Ovary (tissue), 9 donors: ENCODE data around the gene ADAMTS14. TPM values are rescaled to one million over a fixed set of nuclear protein-coding genes. Genes with fewer than 3 reads are reported as not detected.

Experiments
- DNase-seq, 5 donors: peaks; one replicate each; pipeline ENCODE4 v3.0.0-alpha.2; 2019 to 2020
- H3K27ac ChIP-seq, 2 donors: fragments of 200-600 bp; one replicate each; pipeline versions ENCODE4 v1.5.1 to v1.8.0; 2019 to 2022
- H3K27me3 ChIP-seq: fragments of 200-600 bp; one replicate; pipeline ENCODE4 v1.8.0; 2022
- H3K36me3 ChIP-seq: fragments of 200-600 bp; sonication (generic); one replicate; pipeline ENCODE4 v1.5.1; 2019
- H3K4me1 ChIP-seq: one replicate; pipeline ENCODE4 v1.8.1; 2013; ENCODE audit warnings: mild to moderate bottlenecking, moderate library complexity; ENCODE audit not compliant: insufficient read depth
- H3K4me3 ChIP-seq: fragments of 200-600 bp; sonication (generic); one replicate; pipeline ENCODE4 v1.5.1; 2017
- H3K9me3 ChIP-seq, 2 donors: fragments of 200-600 bp in 1 of 2; sonication (generic) in 1 of 2; one replicate each; pipeline versions ENCODE4 v1.5.1 to v1.8.1; 2013 to 2019; ENCODE audit warnings: mild to moderate bottlenecking in 1 of 2, moderate library complexity in 1 of 2
- EP300 ChIP-seq: sonication (generic); formaldehyde crosslinking; IDR thresholded peaks from one replicate; pipeline ENCODE4 v1.6.1; 2017; ENCODE audit warnings: antibody characterized with exemption
- POLR2A ChIP-seq: fragments of 450-650 bp; IDR thresholded peaks from one replicate; pipeline ENCODE4 v1.6.1; 2017; ENCODE audit warnings: antibody characterized with exemption, mild to moderate bottlenecking, moderate library complexity
- WGBS, 3 donors: extraction: QIAGEN DNeasy Blood & Tissue Kit in 1 of 3; methylation state at CpG; one replicate each; pipeline versions ENCODE4 v1.1.5 to v1.1.7; 2013 to 2017; 5-methylcytosine and 5-hydroxymethylcytosine counted together
- intact Hi-C, 4 donors: fragments of 100-400 bp; cut with DNase I; formaldehyde crosslinking; loops; one replicate each; pipeline versions ENCODE4 v1.11.0 to v1.15.1; 2022 to 2023
- polyA plus RNA-seq, 2 donors: library from polyadenylated mRNA; stranded (reverse); fragments of 200-250 nt in 1 of 2; fragments of 350-450 nt in 1 of 2; fragmentation: Illumina TruSeq in 1 of 2; extraction: RNeasy Lipid Tissue Mini Kit (QIAGEN cat#74804) in 1 of 2; gene quantifications; one replicate each; pipeline ENCODE4 v1.2.3, GENCODE V29; 2013 to 2014
- total RNA-seq, 7 donors: library from RNA; depleted of rRNA in 2 of 7; stranded (reverse); fragments of >200 nt in 2 of 7; fragmentation: NEBNext Ultra II Directional in 3 of 7; extraction: Animal tissue kit (Norgen Biotek cat#: 25700) in 3 of 7; gene quantifications; one replicate each; pipeline versions ENCODE4 v1.1.0 to v1.2.4, GENCODE V29; 2016 to 2023
- TF ChIP-seq, protein P1 (sequence below), 3 donors: fragments of 450-650 bp in 2 of 3; fragments of 200-600 bp in 1 of 3; IDR thresholded peaks; one replicate each; pipeline versions ENCODE4 v1.5.1 to v1.8.0; 2016 to 2022; ENCODE audit warnings: antibody characterized with exemption in 3 of 3, mild to moderate bottlenecking in 1 of 3
- donor health status: DM: no; HTN: no; CAD: no; lungs with moderate emphysema.
- donor health status: DM: no; HTN: no; CAD: no.
- donor health status: Bipolar disorder and iron deficiency.
- donor health status: DM: yes; HTN: yes; CAD: no.
- donor health status: DM: no; HTN: no; CAD: no.
- donor health status: DM: yes; HTN: yes; CAD: no.

ADAMTS14 gene
- total and polyA plus RNA-seq, 9 donors = 0.07 to 0.75 (median 0.14) TPM; not detected in 3

DNA sequence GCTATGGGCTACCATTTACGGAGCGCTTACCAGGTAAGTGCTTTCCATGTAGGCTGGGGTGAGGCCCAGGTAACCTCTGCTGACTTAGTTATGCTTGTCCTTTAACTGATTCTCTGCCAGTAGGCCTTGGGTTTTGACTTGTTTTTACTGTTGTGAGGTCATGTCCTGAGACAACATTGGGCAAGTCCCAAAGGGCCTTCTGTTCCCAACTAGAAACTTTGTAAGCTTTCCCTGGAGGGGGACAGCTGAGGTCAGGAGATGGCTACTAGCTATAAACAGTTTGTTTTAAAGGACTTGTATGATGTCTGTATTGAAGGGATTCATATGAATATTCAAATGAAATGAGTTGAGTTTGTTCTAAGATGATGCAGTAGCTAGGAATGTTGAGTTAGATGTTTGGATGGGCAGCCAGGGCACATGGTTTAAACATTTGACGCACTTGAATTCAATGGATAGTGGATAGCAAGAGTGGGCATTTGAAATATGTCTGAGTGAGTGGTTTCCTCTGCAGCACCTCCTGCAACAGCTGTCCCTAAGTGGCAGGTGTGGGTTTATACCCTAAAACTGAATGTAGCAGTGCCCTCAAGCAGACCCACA is 133.4 kb downstream of the ADAMTS14 start:
- H3K4me3 ChIP-seq = no peak overlapping the region
- H3K9me3 ChIP-seq = no peaks in the 10 kb centered on the region
- no peaks in the 10 kb centered on the region for H3K36me3 ChIP-seq
- TF ChIP-seq, protein P1, sequence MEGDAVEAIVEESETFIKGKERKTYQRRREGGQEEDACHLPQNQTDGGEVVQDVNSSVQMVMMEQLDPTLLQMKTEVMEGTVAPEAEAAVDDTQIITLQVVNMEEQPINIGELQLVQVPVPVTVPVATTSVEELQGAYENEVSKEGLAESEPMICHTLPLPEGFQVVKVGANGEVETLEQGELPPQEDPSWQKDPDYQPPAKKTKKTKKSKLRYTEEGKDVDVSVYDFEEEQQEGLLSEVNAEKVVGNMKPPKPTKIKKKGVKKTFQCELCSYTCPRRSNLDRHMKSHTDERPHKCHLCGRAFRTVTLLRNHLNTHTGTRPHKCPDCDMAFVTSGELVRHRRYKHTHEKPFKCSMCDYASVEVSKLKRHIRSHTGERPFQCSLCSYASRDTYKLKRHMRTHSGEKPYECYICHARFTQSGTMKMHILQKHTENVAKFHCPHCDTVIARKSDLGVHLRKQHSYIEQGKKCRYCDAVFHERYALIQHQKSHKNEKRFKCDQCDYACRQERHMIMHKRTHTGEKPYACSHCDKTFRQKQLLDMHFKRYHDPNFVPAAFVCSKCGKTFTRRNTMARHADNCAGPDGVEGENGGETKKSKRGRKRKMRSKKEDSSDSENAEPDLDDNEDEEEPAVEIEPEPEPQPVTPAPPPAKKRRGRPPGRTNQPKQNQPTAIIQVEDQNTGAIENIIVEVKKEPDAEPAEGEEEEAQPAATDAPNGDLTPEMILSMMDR (IDR thresholded peaks at IDR 0.05) = no peak
- TF ChIP-seq POLR2A = no peak
- no peak for TF ChIP-seq EP300
- H3K4me1 ChIP-seq = no peaks in the 10 kb centered on the region
- DNase-seq = no peak
- H3K27ac ChIP-seq = no peak overlapping the region
- intact Hi-C loops = no loop called here
- no peaks in the 10 kb centered on the region for H3K27me3 ChIP-seq
- WGBS, 3 donors = 95 to 99% (median 96%) methylated on average over 3 of the region's 3 CpGs

- no peak overlapping the region for H3K27ac ChIP-seq
- H3K4me1 ChIP-seq = no peaks in the 10 kb centered on the region
- WGBS, 3 donors = 93 to 100% (median 100%) methylated on average over 1 of the region's 1 CpG
- H3K36me3 ChIP-seq = no peaks in the 10 kb centered on the region
- DNase-seq = no peak
- TF ChIP-seq EP300 (no peak), POLR2A (no peak)
- TF ChIP-seq, protein P1 (IDR thresholded peaks at IDR 0.05) = no peak
- H3K4me3 ChIP-seq = no peak overlapping the region
- intact Hi-C loops = no loop called here
- no peaks in the 10 kb centered on the region for H3K27me3 ChIP-seq
- no peaks in the 10 kb centered on the region for H3K9me3 ChIP-seq
Measured at GRCh38 chr10:70806841-70807240, 134.5 kb downstream of the ADAMTS14 start.

DNA sequence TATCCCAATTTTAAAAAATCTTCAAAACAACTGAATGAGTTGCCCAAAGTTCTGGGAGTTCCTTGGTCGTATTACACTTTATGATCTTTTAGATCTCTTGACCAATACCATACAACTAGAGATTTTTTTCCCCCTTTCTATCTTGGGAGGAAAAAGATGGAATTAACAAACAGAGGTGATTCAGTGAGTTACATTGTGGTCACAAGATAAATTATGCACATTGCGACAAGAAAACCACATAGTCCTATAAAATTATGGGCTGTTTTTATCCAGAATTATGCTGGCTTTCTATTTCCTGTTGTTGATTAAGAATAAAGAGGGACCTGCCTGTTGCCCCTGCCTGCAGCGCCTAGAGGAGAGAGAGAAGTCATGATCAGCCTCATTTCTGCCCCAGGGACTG is 135.2 kb downstream of the ADAMTS14 start:
- TF ChIP-seq, protein P1 (IDR thresholded peaks at IDR 0.05) = no peak
- TF ChIP-seq POLR2A (no peak), EP300 (no peak)
- no peak for DNase-seq
- no peak overlapping the region for H3K27ac ChIP-seq
- H3K4me1 ChIP-seq = no peaks in the 10 kb centered on the region
- no peaks in the 10 kb centered on the region for H3K27me3 ChIP-seq
- WGBS, 3 donors = 76 to 79% (median 79%) methylated on average over 3 of the region's 3 CpGs
- intact Hi-C loops = no loop called here
- no peaks in the 10 kb centered on the region for H3K9me3 ChIP-seq
- H3K4me3 ChIP-seq = no peak overlapping the region
- no peaks in the 10 kb centered on the region for H3K36me3 ChIP-seq

- DNase-seq = no peak
- intact Hi-C loops = no loop called here
- Histone ChIP-seq H3K27ac (no peak overlapping the region), H3K27me3 (no peaks in the 10 kb centered on the region), H3K36me3 (no peaks in the 10 kb centered on the region), H3K4me3 (no peak overlapping the region), H3K4me1 (no peaks in the 10 kb centered on the region), H3K9me3 (no peaks in the 10 kb centered on the region)
- 81 to 88% (median 87%) methylated on average over 6 of the region's 6 CpGs for WGBS, 3 donors
- TF ChIP-seq POLR2A = no peak
- TF ChIP-seq, protein P1 (IDR thresholded peaks at IDR 0.05) = no peak
- TF ChIP-seq EP300 = no peak
Measured at GRCh38 chr10:70809011-70809611, 136.8 kb downstream of the ADAMTS14 start.
